ENCODE measurements around the gene INPP5A.
"Not testable (repeated sequence)": the region's sequence is repeated elsewhere in the genome, so short reads cannot be mapped to it uniquely, and the experiment has no call there.

Gene INPP5A

GRCh38 chr10:132765435-132765834 lies 227.8 kb downstream of the INPP5A start:
- no peak for DNase-seq (ENCODE audit: extremely low read depth, low read depth)
- TF ChIP-seq, protein P1, sequence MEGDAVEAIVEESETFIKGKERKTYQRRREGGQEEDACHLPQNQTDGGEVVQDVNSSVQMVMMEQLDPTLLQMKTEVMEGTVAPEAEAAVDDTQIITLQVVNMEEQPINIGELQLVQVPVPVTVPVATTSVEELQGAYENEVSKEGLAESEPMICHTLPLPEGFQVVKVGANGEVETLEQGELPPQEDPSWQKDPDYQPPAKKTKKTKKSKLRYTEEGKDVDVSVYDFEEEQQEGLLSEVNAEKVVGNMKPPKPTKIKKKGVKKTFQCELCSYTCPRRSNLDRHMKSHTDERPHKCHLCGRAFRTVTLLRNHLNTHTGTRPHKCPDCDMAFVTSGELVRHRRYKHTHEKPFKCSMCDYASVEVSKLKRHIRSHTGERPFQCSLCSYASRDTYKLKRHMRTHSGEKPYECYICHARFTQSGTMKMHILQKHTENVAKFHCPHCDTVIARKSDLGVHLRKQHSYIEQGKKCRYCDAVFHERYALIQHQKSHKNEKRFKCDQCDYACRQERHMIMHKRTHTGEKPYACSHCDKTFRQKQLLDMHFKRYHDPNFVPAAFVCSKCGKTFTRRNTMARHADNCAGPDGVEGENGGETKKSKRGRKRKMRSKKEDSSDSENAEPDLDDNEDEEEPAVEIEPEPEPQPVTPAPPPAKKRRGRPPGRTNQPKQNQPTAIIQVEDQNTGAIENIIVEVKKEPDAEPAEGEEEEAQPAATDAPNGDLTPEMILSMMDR (IDR thresholded peaks at IDR 0.05; ENCODE audit: low read depth, low read length): no peak

GRCh38 chr10:132766291-132766690 lies 228.7 kb downstream of the INPP5A start:
- TF ChIP-seq, protein P1 (IDR thresholded peaks at IDR 0.05; ENCODE audit: low read depth, low read length): no peak
- no peak for DNase-seq (ENCODE audit: extremely low read depth, low read depth)

DNA sequence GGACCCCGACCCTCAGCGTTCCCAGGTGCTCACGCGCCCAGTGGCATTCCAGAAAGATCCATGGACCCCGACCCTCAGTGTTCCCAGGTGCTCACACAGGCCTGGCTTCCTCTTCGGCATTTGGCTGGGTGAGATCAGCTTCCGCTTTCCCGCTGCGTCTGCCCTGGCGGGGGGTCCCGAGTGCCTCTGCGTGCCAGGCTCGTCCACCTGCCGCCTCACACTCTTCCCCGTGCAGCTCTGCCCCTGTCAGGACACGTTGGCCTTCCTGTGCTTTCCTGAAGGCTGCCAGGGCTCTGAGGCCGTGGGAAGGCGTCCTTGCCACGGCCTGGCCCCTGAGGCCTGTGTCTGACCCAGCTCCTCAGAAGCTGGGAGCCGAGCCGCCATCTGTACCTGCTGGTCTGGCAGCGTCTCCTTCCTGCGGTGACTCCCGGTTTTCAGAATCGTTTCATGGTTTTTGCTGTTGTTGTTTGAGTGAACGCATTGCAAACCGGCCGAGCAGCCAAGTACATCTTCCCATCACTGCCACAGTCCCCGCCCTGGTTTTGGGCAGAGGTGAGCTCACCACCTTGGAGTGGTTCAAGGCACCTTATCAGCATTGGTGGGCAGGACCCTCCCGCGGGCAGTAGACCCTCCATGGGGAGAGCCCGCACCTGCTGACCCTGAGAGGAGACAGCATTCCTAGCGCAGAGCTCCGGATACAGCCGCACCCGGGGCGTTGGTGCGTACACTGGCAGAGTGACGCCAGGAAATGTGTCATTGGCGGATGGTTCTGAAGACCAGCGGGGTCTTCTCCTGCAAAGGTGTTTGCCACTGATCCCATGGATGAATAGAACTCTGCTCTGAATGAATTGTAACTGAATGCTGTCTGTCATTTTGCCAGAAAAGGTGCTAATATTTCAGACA lies 231.0 kb downstream of the INPP5A start:
- DNase-seq (ENCODE audit: extremely low read depth, low read depth): no peak
- TF ChIP-seq, protein P1 (IDR thresholded peaks at IDR 0.05; ENCODE audit: low read depth, low read length): no peak

GRCh38 chr10:132770061-132771021 lies 232.8 kb downstream of the INPP5A start:
- DNase-seq (ENCODE audit: extremely low read depth, low read depth): no peak
- TF ChIP-seq, protein P1 (IDR thresholded peaks at IDR 0.05; ENCODE audit: low read depth, low read length): no peak

GRCh38 chr10:132772816-132773215 lies 235.2 kb downstream of the INPP5A start:
- DNase-seq (ENCODE audit: extremely low read depth, low read depth): not testable (repeated sequence)

DNA sequence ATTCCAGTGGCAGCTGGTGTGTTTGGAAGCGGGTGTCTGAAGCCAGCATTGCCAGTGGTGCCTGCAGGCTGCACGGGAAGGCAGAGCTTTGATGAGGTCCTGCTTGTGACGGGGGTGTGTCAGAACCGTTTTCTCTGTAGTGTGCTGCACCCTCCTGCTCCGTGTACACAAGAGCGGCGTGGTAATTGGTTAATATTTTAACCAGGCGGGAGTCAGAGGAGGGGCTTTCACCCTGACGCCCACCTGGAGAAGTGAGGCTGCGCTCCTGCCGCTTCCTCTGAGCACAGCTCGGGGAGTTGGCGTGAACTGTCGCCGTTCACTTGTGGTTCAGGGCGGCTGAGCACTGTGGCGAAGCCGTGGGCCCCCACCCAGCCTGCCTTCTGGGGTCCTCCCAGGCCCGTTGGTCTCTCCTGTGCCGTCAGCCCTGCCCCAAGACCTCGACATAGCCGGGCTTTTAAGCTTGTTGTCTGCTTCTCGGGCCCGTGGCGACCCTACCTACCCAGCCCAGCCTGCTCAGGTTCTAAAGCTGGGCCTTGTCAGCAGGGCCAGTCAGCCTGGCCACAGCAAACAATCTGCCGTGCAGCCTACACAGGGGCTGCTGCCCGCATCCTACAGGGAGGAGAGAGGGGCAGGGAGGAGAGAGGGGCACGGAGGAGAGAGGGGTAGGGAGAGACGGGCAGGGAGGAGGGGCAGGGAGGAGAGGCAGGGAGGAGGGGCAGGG lies 236.8 kb downstream of the INPP5A start:
- no peak for DNase-seq (ENCODE audit: extremely low read depth, low read depth)
- TF ChIP-seq, protein P1 (IDR thresholded peaks at IDR 0.05; ENCODE audit: low read depth, low read length): no peak

Data from AG09319 (cell line).